GM19193 (cell line): ENCODE data around the gene TMEM86B.

Experiments used
- POLR2A ChIP-seq: IDR thresholded peaks from 4 replicates; pipeline ENCODE4 v1.6.1; 2011; ENCODE audit not compliant: insufficient read depth, insufficient read length; ENCODE audit errors: extremely low read depth

Gene TMEM86B, protein sequence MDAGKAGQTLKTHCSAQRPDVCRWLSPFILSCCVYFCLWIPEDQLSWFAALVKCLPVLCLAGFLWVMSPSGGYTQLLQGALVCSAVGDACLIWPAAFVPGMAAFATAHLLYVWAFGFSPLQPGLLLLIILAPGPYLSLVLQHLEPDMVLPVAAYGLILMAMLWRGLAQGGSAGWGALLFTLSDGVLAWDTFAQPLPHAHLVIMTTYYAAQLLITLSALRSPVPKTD

DNA sequence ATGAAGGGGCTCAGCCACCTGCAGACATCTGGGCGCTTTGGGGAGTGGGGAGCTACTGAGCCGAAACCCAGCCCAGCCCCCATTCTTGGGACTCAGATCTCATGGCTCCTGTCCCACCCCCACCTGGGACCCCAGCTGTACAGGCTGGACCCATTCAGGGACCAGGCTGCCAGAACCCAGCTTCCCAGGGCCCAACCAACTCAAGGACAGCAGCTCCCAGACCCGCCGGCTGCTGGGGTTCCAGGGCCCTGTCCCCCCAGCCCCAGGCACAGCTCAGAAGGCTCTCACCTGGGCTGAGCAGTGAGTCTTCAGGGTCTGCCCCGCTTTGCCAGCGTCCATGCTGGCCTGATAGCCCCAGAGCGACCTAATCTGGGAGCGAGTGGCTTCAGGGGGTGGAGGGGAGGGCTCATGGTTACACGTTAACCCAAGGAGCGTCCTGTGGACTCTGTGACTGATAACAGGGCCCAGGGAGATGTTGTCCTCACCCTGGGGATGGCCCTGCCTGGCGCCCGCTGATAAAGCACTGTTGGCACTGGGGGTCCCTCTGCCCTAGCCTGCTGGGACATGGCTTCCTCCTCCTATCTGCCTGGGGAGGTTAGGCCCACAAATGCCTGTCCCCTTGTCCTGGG lies at the start of gene TMEM86B:
Gene TMEM86B (minus strand): TSS at position 361 of the 629 bp plus-strand sequence. CDS start 22 bp downstream, at position 339.
- no peak for TF ChIP-seq POLR2A

DNA sequence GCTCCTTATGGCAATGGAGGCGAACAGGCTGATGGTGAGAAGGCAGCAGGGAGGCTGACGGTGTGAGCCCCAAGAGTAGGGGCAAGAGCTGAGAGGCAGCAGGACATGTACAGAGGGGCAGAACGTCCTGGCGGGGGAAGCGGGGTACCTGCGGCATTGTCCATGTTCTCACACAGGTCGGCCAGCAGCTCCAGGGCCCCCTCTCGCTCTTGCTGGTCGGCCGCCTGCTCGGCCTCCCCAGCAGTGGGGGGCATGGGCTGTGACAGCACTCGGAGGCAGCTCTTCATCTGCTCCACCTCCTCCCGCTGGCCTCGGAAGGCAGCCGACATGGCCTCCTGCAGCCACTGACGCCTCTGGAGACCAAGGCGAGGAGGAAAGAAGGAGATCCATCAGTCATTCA lies 48.9 kb upstream of the TMEM86B start:
- TF ChIP-seq POLR2A = no peak

DNA sequence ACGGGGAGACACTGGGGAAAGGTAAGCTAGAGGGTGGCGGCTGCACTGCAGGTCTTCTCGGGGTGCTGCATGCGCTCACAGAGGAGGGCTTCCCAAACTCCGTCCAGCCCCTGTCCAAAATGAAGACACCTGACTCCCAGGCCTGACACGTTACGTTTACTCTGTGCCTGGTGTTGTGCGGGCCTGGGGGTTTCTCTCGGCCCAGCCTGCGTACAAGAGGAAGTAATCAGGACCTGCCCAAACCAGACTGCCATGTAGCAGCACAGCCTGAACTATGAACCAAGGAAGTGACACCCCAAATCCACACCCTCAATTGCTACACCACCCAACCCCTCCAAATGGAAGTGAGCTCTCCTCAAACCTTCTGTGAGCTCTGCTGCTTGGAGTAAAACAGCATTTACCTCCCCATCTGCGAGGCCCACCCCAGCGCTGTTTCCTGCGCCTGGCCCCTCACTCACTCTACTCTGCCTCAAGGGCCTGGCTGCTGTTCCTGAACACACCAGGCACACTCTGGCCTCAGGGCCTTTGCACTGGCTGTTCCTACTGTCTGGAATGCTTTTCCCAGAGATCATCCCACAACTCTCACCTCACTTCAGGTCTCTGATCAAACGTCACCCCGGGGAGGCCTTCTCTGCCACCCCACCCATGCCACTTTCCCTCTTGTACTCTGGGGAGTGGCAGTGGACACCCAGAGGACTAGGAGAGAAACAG lies 48.3 kb upstream of the TMEM86B start:
- no peak for TF ChIP-seq POLR2A

DNA sequence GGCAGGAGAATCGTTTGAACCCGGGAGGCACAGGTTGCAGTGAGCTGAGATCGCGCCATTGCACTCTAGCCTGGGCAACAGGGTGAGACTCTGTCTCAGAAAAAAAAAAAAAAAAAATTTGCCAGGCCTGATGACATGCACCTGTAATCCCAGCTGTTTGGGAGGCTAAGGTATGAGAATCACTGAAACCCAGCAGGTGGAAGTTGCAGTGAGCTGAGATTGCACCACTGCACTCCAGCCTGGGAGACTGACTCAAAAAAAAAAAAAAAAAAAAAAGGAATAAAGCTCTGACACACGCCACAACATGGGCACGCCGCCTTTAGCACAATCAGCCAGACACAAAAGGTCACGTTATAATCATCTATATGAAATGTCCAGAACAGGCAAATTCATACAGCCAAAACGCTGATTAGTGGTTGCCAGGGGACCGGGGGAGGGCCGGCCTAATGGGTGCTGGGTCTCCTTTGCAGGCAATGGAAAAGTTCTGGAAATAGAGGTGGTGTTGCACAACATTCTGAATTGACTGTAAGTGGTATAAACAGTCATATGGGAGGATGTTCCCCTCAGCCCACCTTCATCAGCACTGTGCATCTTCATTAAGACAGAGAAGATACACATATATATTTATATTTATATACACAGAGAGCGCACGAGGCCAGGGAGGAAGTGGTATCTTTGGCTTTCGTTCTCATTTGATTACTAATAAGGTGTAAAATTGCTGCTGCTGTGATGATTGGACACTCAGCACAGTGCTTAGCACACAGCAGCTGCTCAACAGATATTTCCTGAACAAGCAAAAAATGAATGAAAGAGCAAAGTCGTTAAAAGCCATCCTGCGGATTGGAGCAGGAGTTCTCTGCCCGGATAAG lies 47.5 kb upstream of the TMEM86B start:
- TF ChIP-seq POLR2A = no peak

DNA sequence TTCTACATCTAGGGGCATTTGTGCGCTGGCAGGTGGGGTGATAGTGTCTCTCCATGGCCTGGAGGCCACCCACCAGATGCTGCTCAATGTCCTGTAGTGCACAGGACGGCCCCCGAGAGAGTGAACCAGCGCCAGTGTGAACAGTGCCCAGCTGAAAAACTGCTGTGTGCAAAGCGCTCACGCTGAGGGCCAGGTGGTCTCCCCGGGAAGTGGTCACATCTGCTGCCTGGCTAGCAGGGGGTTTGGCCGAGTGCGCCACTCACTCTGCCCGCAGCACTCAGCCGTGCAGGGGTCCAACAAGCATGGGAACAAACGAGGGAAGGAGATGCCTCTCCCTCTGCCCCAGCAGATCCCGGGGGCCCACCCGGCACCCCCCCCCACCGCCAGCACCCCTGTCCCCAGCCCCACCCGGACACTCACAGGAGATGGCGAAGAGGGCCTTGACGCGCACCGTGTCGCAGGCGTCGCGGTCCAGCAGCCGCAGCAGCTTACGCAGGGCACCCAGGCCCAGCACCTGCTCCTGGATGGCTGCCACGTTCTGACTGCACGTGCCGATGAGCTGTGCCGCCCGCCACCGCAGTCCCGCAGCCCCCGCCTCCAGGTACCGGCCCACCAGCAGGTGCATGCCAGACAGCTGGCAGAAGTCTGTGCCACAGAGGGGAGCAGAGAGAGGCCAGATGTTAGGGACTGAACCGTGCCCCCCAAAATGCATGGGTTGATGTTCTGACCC lies 45.6 kb upstream of the TMEM86B start:
- no peak for TF ChIP-seq POLR2A

DNA sequence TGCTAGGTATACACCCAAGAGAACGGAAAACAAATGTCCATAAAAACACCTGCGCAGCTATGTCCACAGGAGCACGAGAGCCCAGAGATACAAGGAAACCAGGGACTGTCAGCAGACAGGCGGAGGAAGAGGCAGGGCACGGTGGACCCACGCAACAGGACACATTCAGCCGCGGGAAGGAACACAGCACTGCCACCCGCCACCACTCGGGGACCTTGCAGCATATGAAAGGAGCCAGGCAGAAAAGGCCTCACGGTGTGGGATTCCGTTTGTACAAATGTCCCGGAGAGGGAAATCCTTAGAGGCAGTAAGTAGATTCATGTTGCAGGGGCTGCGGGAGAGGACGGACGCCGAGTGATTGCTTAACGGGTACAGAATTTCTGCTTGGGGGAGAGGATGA lies 43.6 kb upstream of the TMEM86B start:
- TF ChIP-seq POLR2A = no peak

DNA sequence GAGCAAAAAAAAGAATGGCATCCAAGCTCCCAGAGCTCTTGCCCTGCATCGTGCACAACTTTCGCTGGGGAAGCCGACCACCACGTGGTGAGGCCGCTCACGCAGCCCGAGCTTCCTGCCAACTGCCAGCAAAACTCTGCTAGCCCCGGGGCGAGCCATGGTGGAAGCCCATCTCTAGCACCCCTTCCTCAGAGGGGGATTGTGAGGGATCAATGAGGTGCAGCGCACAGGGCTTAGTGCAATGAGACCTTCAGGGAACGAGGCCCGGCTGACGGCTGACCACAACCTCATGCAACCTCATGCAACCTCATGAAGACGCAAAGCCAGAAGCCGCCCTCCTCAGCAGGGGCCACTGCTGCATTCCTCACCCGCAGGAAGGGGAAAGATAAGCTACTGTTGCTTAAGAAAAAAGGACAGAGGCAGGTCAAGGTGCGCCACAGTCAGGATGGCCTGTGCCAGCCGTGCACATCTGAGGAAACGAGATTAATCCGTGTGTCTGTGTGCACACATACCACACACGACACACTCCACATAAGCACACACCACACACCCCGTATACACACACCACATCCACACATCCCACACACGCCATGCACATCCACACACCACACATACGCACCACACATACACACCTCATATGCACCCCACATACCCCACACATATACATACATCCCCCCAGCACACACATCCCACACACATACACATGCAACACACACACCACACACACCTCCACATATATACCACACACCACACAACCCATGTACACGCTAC lies 41.8 kb upstream of the TMEM86B start:
- no peak for TF ChIP-seq POLR2A

DNA sequence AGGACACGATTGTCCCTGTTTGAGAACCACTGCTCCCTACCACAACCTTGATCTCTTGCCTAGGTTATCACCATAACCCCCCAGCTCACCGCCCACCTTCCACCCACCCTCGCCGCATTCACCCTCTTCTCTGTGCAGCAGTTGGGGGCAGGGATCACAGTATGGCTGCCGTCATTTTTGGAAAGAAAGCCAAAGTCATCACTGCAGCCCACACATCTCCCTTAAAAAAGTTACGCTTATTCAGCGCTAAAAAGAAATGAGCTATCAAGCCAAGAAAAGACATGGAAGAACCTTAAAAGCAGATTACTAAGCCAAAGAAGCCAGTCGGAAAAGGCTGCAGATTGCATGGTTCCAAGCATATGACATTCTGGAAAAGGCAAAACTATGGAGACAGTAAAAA lies 40.7 kb upstream of the TMEM86B start:
- no peak for TF ChIP-seq POLR2A

DNA sequence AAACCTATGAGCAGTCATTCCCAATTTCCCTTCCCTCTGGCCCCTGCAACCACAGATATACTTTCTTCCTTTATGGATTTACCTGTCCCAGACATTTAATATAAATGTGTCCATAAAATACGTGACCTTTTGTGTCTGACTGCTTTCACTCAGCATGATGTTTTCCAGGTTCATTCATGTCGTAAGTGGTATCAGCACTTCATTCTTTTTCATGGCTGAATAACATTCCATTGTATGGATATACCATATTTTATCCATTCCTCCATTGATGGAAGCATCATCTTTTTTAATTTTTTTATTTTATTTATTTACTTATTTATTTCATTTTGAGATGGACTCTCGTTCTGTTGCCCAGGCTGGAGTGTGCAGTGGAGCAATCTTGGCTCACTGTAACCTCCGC lies 38.3 kb upstream of the TMEM86B start:
- TF ChIP-seq POLR2A = no peak

DNA sequence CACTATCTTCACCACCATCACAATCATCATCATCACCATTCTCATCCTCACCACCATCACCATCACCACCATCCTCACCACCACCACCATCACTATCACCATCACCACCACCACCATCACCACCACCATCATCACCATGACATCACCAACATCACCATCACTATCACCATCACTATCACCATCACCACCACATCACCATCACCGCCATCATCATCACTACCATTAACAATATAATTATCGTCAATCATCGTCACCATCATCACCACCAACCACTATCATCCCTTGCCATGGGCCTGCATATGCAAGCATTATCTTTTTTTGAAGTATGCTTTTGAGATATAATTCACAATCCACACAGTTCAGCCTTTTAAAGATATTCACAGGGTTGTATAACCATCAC lies 37.8 kb upstream of the TMEM86B start:
- TF ChIP-seq POLR2A = no peak

DNA sequence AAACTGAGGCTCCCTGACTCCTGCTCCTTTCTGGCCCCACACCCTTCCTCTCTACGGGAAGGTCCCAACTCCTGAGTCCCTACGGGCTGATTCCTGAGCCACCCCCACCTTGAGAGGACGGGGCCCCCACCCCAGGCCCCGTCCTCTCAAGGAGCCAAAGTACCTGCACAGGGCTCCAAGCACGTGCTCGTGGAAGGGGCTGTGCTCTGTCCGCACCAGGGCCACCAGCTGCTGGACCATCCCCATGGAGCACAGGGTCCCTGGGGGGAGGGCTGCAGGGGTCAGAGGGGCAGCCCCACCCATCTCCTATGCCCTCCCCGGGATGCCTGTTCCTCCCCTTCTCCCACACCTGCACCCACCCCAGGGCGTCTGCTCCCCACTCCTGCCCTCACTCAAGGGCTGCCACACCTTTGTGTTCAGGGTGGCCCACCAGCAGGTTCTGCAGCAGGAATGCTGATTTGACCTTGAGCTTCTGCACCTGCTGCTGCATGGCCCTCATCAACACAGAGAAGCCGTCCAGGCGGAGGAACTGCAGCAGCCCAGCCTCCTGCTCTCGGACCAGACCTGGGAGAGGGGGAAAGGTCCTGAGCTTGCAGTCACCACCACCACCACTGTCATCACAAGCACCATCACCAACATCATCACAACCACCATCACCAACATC lies 37.3 kb upstream of the TMEM86B start:
- TF ChIP-seq POLR2A = no peak

DNA sequence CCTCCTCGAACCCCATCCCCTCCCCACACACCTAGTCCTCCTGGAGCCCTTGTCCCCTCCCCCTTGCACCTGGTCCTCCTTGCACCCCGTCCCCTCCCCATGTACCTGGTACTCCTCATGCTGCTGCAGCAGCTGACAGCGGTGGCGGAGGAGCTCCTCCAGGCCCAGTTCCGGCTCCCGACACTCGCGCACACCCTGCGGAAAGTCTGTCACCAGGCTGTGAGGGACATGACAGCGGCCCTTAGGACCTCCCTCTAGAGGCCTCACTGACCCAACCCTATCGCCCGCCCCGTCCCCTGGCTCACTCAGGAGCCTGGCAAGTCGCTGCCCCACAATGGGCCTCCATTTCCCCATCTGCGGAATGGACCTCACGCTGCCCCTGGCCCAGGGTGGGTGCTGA lies 36.6 kb upstream of the TMEM86B start:
- no peak for TF ChIP-seq POLR2A

DNA sequence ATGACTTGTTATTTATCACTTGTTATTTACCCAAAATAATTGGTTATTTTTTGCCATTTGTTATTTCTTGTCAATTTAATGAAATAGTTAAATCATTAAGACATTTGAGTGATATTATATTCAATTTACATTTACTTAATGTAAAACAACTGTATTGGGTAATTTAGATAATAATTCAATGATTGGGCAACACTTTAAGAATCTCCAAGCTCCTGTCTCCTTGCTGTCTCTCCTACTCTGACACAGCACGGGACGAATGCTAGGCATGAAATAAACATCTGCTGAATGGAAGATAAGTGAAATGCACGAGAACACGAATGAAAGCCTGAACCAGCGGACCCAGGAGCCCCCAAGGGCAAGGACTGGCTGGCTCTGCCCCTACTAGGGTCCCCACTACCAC lies 36.0 kb upstream of the TMEM86B start:
- no peak for TF ChIP-seq POLR2A

DNA sequence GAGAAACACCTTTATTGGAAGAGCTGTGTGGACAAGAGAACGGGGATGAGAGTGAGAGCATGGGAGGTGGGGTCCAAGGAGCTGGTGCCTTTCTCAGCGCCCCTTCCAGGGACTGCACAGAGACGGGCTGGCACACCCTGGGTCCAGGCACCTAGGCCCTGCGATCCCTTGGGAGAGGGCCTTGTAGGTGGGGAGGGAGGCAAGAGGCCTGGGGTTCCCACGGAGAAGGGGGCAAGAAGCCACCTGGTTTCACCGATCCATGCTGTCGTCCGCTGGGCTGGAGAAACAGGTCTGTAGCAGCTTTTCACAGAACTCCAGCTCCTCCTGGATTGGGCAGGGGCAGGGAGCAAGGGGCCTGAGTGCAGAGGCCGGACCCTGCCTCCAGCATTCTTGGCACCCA lies 33.8 kb upstream of the TMEM86B start:
- no peak for TF ChIP-seq POLR2A

DNA sequence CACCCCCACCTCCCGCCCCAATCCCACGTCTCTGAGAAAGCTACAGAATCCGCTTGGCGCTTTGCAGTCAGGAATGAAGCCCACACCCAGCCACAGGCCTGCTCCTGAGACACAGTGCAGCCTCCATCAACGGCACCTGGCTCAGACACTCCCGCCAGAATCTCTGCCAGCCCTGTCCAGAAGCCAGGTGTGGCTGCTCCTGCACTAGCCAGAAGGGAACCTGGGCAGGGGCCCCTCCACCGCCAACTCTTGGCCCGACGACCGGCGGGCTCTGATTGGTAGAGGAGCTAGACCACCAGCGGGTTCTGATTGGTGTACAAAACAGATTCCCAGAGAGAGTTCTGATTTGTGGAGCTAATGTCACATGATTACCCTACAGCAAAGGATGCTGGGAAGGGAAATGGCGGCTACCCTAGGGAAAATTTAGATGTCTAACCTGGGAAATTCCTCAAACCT lies 33.1 kb upstream of the TMEM86B start:
- no peak for TF ChIP-seq POLR2A
